HCT116 (cell line): Measurements from ENCODE around the gene ZNF532. TPM values are rescaled to one million over a fixed set of nuclear protein-coding genes. Genes with fewer than 3 reads are reported as not detected.

Source experiments
- ATAC-seq: fragments of 200-7000 bp; cut with Tn5 transposase; 2 replicates; pipeline ENCODE4 v1.9.1; 2020; ENCODE audit warnings: mild to moderate bottlenecking, moderate library complexity
- BruUV-seq: library from RNA; stranded (reverse); fragments of 400-500 nt; replicated peaks from 2 replicates; lab custom pipeline; 2021; lab: Mats Ljungman, UMichigan
- CTCF ChIA-PET: fragments of 300-600 bp; sonication (Branson Sonifier 250); formaldehyde crosslinking; loops from one replicate; lab custom pipeline; 2021; ENCODE audit warnings: antibody characterized with exemption; lab: Charles Lee
- POLR2A ChIA-PET: fragments of 300-600, 350-600 bp; sonication (Branson Sonifier 250); formaldehyde crosslinking; loops from one replicate; lab custom pipeline; 2021; ENCODE audit warnings: antibody characterized with exemption; lab: Charles Lee
- RAD21 ChIA-PET, 2 experiments: fragments of 300-600 bp; sonication (Branson Sonifier 250); formaldehyde crosslinking; loops; one replicate each; lab custom pipeline; 2023; ENCODE audit warnings: low total read pairs in 2 of 2; ENCODE audit not compliant: uncharacterized antibody in 2 of 2, unreplicated experiment in 2 of 2, low non-redundant PET in 1 of 2; lab: Charles Lee
- DNase-seq: peaks from one replicate; pipeline ENCODE4 v3.0.0-alpha.2; 2010; ENCODE audit warnings: low read depth, low spot score
- H2AFZ ChIP-seq: fragments of 200-600 bp; shearing (Covaris generic), sonication (generic); 2 replicates; pipeline ENCODE4 v1.6.1; 2017; ENCODE audit warnings: low read depth, mixed run types, mixed read lengths, antibody characterized with exemption, low read length; ENCODE audit not compliant: poor library complexity, severe bottlenecking
- H3K27ac ChIP-seq: 2 replicates; pipeline ENCODE4 v1.5.1; 2012; ENCODE audit warnings: low read depth, low read length
- H3K27me3 ChIP-seq: fragments of 200-600 bp; sonication (generic); 2 replicates; pipeline ENCODE4 v1.6.1; 2016; ENCODE audit warnings: mixed run types, low read length, mixed read lengths; ENCODE audit not compliant: insufficient read depth
- H3K36me3 ChIP-seq, 2 experiments: fragments of 200-500 bp in 1 of 2; fragments of 200-600 bp in 1 of 2; sonication (Bioruptor generic) in 1 of 2; sonication (generic) in 1 of 2; 2 replicates each; pipeline versions ENCODE4 v1.5.1 to v1.6.1; 2014 to 2016; ENCODE audit warnings: low read length in 2 of 2, inconsistent platforms in 1 of 2, mixed read lengths in 1 of 2, mixed run types in 1 of 2; ENCODE audit not compliant: insufficient read depth in 2 of 2, control insufficient read depth in 1 of 2
- H3K4me1 ChIP-seq, 2 experiments: fragments of 200-600 bp in 1 of 2; sonication (generic) in 1 of 2; 2 replicates each; pipeline versions ENCODE4 v1.5.1 to v1.6.1; 2012 to 2017; ENCODE audit warnings: low read length in 2 of 2, inconsistent platforms in 1 of 2, mild to moderate bottlenecking in 1 of 2, mixed read lengths in 1 of 2, mixed run types in 1 of 2, moderate library complexity in 1 of 2; ENCODE audit not compliant: insufficient read depth in 2 of 2, control insufficient read depth in 1 of 2
- H3K4me2 ChIP-seq: fragments of 200-600 bp; sonication (generic); 2 replicates; pipeline ENCODE4 v1.6.1; 2017; ENCODE audit warnings: mixed run types, low read length, mixed read lengths
- H3K4me3 ChIP-seq, 2 experiments: fragments of 200-600 bp in 1 of 2; sonication (generic) in 1 of 2; replicated peaks in 1 of 2; 2 replicates each; pipeline ENCODE4 v1.5.1; 2011 to 2016; ENCODE audit warnings: low read length in 2 of 2, control low read depth in 1 of 2, low read depth in 1 of 2, mild to moderate bottlenecking in 1 of 2, mixed read lengths in 1 of 2, mixed run types in 1 of 2
- H3K79me2 ChIP-seq: fragments of 200-600 bp; sonication (generic); 2 replicates; pipeline ENCODE4 v1.6.1; 2017; ENCODE audit warnings: mild to moderate bottlenecking, mixed run types, low read length, moderate library complexity, mixed read lengths; ENCODE audit not compliant: insufficient read depth
- H3K9ac ChIP-seq: fragments of 200-600 bp; sonication (generic); 2 replicates; pipeline ENCODE4 v1.6.1; 2016; ENCODE audit warnings: low read length, mixed read lengths
- H3K9me2 ChIP-seq: fragments of 200-600 bp; sonication (generic), shearing (Covaris generic); 2 replicates; pipeline ENCODE4 v1.6.1; 2017; ENCODE audit warnings: mixed run types, mild to moderate bottlenecking, moderate library complexity; ENCODE audit not compliant: insufficient read depth
- H3K9me3 ChIP-seq, 2 experiments: fragments of 200-500 bp in 1 of 2; fragments of 200-600 bp in 1 of 2; sonication (Bioruptor generic) in 1 of 2; sonication (generic) in 1 of 2; 2 replicates each; pipeline ENCODE4 v1.6.1; 2014 to 2017; ENCODE audit warnings: low read length in 2 of 2, mixed read lengths in 2 of 2, inconsistent platforms in 1 of 2, low read depth in 1 of 2, mild to moderate bottlenecking in 1 of 2, mixed run types in 1 of 2, moderate library complexity in 1 of 2; ENCODE audit not compliant: control insufficient read depth in 1 of 2, insufficient read depth in 1 of 2
- H4K20me1 ChIP-seq: fragments of 200-600 bp; sonication (generic), shearing (Covaris generic); 2 replicates; pipeline ENCODE4 v1.6.1; 2017; ENCODE audit warnings: mixed run types, mild to moderate bottlenecking, moderate library complexity; ENCODE audit not compliant: insufficient read depth
- ATF3 ChIP-seq: IDR thresholded peaks from 2 replicates; pipeline ENCODE4 v1.6.1; 2012
- CBX3 ChIP-seq: IDR thresholded peaks from 2 replicates; pipeline ENCODE4 v1.6.1; 2012; ENCODE audit warnings: low read depth
- CEBPB ChIP-seq: IDR thresholded peaks from 2 replicates; pipeline ENCODE4 v1.6.1; 2012; ENCODE audit warnings: low read depth
- EZH2phosphoT487 ChIP-seq: fragments of 200-600 bp; IDR thresholded peaks from 2 replicates; pipeline ENCODE4 v1.6.1; 2018; ENCODE audit warnings: antibody characterized with exemption, borderline replicate concordance
- MAX ChIP-seq: IDR thresholded peaks from 2 replicates; pipeline ENCODE4 v1.6.1; 2012
- POLR2A ChIP-seq: IDR thresholded peaks from 2 replicates; pipeline ENCODE4 v1.7.0; 2011; ENCODE audit warnings: borderline replicate concordance; ENCODE audit not compliant: insufficient read depth, insufficient read length; ENCODE audit errors: extremely low read depth
- POLR2AphosphoS5 ChIP-seq: IDR thresholded peaks from 2 replicates; pipeline ENCODE4 v1.6.1; 2011; ENCODE audit warnings: mild to moderate bottlenecking, low read depth, low read length, moderate library complexity
- RAD21 ChIP-seq: IDR thresholded peaks from 2 replicates; pipeline ENCODE4 v1.6.1; 2012; ENCODE audit warnings: low read depth, mild to moderate bottlenecking
- YY1 ChIP-seq: IDR thresholded peaks from 2 replicates; pipeline ENCODE4 v1.6.1; 2011; ENCODE audit warnings: low read length, low read depth, moderate library complexity, mild to moderate bottlenecking; ENCODE audit not compliant: insufficient replicate concordance; ENCODE audit errors: extremely low read depth
- ZFX ChIP-seq: fragments of 450-650 bp; IDR thresholded peaks from 2 replicates; pipeline ENCODE4 v1.6.1; 2017
- ZNF274 ChIP-seq: fragments of 200-500 bp; sonication (Bioruptor generic); IDR thresholded peaks from 2 replicates; pipeline ENCODE4 v1.6.1; 2014; ENCODE audit warnings: mild to moderate bottlenecking, low read depth, low read length, inconsistent platforms
- intact Hi-C: fragments of 100-400 bp; cut with micrococcal nuclease; formaldehyde crosslinking; loops from 2 replicates; pipeline ENCODE4 v1.10.0; 2022
- total RNA-seq: library from RNA; stranded (reverse); gene quantifications from one replicate; pipeline ENCODE4 v1.2.1, GENCODE V29; 2021; ENCODE audit not compliant: unreplicated experiment
- TF ChIP-seq, protein P1 (sequence below): IDR thresholded peaks from 2 replicates; pipeline ENCODE4 v1.6.1; 2012; ENCODE audit warnings: low read depth

Gene ZNF532
- total RNA-seq, 1 experiment from 2014 or later, result 11.6 TPM

DNA sequence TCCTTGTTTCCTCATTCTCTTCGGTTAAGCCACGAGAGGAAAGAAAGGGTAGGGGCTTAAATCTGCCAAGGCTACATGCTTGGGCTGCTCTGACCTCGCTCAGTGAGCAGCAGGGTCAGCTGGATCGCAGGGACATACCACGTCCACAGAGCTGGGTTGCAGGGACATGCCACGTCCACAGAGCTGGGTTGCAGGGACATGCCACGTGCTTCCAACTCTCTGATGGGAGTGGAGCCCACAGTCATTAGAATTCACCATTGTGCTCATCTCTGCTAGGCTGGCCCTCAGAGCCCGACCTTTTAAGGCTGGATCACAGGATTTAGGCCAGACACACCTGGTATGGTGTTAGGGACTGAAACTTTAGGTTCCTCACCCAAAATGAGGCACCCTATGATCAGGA lies 167.6 kb downstream of the ZNF532 start:
- no TSS peak for BruUV-seq
- Histone ChIP-seq H3K27ac (no peak overlapping the region), H3K27me3 (no peaks in the 10 kb centered on the region), H3K9me2 (no peaks in the 10 kb centered on the region), H3K4me1 (no peaks in the 10 kb centered on the region), H3K4me3 (no peak overlapping the region), H3K9me3 (no peaks in the 10 kb centered on the region), H3K4me2 (no peak overlapping the region), H3K36me3 (no peaks in the 10 kb centered on the region), H3K9ac (no peak overlapping the region)
- ChIA-PET RAD21 (no interaction called here), POLR2A (no interaction called here)
- no peak for DNase-seq
- ATAC-seq, result no peak
- intact Hi-C loops, result no loop called here
- TF ChIP-seq, protein P1, sequence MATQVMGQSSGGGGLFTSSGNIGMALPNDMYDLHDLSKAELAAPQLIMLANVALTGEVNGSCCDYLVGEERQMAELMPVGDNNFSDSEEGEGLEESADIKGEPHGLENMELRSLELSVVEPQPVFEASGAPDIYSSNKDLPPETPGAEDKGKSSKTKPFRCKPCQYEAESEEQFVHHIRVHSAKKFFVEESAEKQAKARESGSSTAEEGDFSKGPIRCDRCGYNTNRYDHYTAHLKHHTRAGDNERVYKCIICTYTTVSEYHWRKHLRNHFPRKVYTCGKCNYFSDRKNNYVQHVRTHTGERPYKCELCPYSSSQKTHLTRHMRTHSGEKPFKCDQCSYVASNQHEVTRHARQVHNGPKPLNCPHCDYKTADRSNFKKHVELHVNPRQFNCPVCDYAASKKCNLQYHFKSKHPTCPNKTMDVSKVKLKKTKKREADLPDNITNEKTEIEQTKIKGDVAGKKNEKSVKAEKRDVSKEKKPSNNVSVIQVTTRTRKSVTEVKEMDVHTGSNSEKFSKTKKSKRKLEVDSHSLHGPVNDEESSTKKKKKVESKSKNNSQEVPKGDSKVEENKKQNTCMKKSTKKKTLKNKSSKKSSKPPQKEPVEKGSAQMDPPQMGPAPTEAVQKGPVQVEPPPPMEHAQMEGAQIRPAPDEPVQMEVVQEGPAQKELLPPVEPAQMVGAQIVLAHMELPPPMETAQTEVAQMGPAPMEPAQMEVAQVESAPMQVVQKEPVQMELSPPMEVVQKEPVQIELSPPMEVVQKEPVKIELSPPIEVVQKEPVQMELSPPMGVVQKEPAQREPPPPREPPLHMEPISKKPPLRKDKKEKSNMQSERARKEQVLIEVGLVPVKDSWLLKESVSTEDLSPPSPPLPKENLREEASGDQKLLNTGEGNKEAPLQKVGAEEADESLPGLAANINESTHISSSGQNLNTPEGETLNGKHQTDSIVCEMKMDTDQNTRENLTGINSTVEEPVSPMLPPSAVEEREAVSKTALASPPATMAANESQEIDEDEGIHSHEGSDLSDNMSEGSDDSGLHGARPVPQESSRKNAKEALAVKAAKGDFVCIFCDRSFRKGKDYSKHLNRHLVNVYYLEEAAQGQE, result no peak
- TF ChIP-seq MAX (no peak), RAD21 (no peak), ATF3 (no peak), ZNF274 (no peak), EZH2phosphoT487 (no peak), YY1 (no peak), ZFX (no peak), POLR2A (no peak), CBX3 (no peak), POLR2AphosphoS5 (no peak), CEBPB (no peak)
- TF ChIP-seq, all 23 proteins: peak for 0
- Histone ChIP-seq H4K20me1 (no peaks in the 10 kb centered on the region), H2AFZ (no peak overlapping the region), H3K79me2 (no peaks in the 10 kb centered on the region)
- CTCF ChIA-PET, result no interaction called here
